SW480 (cell line): ENCODE results near the gene DOK4.
A peak's percentile ranks its signal among the peaks of the same experiment; 100 is the strongest.

Experiments used
- DNase-seq: peaks from one replicate; pipeline ENCODE4 v3.0.0-alpha.2; 2016; ENCODE audit warnings: low spot score

DOK4 gene

GRCh38 chr16:57476546-57477410 is 9.5 kb downstream of the DOK4 start:
- no peak for DNase-seq

DNA sequence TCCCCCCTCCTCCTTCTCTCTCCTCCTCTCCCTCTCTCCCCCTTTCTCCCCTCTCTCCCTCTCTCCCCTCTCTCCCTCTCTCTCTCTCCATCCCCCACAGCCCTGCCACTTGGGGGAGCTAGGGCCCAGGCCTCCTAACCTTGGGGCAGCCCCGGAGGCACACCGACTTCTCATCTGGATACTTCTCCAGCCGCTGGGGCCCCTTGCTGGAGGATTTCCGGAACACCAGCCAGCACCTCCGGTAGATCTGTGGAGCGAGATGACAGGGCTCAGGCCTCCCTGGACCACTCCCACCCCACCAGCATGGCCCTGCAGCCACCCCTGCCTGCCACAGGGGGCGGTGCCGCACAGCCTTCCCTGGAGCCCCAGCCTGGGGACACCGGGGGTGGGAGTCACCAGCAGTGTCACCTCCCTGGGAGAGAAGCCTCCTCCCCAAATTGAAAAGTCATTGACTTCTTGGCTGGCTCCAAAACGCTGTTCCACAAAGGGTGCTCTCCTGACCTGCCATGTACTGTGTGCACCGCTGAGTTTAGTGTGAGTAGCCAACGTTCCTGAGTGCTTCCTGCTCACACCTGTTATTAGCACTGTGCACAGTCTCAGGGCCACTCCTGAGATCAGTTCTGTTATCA is 10.5 kb downstream of the DOK4 start:
- no peak for DNase-seq

GRCh38 chr16:57474671-57475661 is 11.3 kb downstream of the DOK4 start:
- no peak for DNase-seq

- DNase-seq: no peak
Observed at GRCh38 chr16:57473906-57474305, 12.4 kb downstream of the DOK4 start.

DNA sequence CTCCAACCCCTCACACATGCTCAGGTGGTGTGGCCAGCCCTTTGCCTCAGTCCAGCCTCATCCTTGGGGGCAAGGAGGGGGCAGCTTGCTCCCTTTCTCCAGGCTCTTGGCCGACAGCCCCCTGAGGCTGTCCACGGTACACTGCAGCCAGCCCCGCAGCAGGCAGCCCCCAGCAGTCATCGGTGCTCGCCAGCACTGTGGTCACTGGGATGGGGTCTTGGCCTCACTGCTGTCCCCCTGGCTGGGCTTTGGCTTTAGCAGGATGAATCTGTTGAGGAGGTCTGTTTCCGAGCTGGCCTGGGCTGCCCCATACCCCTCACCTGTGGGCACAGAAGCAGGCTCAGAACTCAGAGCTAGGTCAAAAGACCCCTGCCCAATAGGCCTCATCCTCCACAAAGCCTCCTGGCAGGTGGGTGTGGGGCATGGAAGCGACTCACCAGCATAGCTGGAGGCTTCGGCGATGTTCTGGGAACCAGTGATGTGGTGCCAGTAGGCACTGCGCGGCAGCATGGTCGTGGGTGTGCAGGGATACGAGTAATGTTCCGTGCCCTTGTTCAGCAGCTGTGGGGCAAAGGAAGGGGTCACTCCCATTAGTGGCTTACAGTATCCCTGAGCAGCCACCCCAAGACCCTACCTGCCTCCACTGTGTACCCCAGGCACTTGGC is 13.0 kb downstream of the DOK4 start:
- no peak for DNase-seq

- no peak for DNase-seq
Observed at GRCh38 chr16:57472665-57473060, 13.6 kb downstream of the DOK4 start.

GRCh38 chr16:57471852-57472664 is 14.2 kb downstream of the DOK4 start:
- no peak for DNase-seq

DNA sequence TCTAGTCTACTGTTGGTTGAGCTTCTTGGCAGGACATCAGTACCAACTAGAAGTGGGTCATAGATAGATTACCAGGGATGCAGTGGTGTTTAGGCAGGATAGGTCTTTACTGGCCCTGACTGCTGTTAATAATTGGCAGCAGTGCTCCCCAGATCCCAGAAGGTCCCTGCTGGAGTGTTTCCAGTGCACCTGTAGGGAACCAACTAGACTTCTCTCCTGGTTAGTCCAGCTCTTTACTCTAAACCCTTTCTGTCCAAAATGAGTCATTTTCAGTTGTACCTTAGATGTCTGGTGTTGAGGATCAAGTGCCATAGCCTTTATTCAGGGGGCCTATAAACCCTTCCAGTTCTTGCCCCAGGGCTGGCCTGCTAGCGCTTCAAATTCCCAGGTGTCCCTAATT is 15.1 kb downstream of the DOK4 start:
- DNase-seq: no peak

DNA sequence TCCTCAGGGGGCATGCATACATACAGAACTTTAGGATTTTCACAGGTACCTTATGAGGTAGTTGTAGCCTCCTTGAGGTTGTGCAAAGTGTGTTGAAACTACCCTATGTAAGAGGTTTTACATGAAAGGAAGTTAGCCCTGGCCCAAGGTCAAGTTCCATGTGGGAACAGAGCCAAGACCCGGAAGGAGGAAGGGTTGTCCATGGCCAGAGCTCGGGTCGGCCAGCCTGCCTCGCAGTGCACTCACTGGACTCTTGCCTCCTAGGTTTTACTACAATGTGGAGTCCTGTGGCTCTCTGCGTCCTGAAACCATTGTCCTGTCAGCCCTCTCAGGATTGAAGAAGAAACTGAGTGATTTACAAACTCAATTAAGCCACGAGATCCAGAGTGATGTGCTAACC is 15.6 kb downstream of the DOK4 start:
- DNase-seq: no peak

- no peak for DNase-seq
Observed at GRCh38 chr16:57469917-57470470, 16.3 kb downstream of the DOK4 start.

GRCh38 chr16:57469046-57469445 is 17.2 kb downstream of the DOK4 start:
- no peak for DNase-seq

DNA sequence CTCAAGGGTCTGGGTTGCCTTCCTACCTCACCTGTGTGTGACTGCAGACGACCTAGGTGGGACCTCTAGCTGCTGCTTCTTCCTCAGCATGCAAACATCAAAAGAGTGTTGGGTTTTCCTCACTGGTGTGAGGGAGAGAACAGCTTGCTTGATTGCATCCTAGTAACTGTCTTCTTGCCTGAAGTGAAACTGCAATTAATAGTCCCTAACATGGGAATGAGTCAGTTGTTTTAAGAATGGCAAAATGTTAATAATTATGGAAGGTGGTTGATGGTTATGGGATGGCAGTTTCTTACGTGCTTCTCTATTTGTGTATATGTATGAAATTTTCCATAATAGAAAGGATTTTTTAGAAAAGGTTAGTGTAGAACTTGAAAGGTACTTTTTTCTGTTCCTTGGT is 17.9 kb downstream of the DOK4 start:
- DNase-seq: no peak

GRCh38 chr16:57464523-57464922 is 21.8 kb downstream of the DOK4 start:
- DNase-seq: no peak

DNA sequence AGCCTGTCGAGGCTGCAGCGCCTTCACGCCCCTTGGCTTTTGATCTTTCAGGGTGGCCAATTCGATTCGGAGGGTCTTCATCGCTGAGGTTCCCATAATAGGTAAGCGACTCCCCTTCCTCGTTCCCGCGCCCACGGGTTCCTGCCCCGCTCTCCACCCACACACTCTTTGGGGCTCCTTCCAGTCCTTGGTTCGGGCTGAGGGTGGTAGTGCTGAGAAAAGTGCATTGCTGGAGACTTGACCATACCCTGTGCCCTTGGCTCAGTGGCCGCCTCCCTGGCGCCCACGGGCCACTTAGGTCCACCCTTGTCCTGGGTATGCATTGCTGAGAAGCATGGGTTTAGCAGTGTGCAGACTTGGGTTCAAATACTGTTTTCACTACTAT is 23.3 kb downstream of the DOK4 start:
- no peak for DNase-seq

DNA sequence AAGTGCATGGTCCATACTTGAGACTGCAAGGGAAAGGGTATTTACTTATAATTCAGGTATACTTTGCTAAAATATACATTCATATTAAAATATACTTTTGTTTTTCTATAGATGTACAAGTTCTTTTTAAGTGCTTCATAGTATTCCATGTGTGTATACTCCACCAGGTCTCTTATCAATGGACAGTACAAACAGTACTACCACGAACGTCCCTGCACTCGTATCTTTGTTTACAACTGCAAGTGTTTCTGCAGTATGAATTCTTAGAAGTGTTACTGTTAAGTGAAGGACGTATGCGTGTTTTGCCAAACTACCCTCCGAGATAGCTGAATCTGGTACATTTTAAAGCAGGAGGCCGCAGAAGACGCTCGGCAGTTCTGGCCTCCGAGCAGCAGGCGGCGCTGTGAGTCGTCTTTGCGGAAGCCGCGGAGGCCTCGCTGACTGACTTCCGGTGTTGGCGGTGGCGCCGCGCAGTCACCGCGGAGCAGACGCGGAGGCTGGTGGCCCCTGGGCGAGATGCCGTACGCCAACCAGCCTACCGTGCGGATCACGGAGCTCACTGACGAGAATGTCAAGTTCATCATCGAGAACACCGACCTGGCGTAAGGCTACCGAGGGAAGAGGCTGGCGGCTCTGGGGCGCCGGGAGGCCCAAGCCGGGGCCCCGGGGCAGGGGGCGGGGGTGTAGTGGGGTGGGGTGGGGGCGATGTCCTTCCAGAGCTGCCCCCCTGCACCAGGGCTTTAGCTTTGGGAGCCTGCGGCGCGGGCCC is 23.9 kb downstream of the DOK4 start, which contains the start of gene POLR2C:
POLR2C (plus strand) TSS at position 471 of the 769 bp plus-strand sequence; CDS start at position 517, 46 bp downstream.
- peak; percentile 72 for DNase-seq

DNA sequence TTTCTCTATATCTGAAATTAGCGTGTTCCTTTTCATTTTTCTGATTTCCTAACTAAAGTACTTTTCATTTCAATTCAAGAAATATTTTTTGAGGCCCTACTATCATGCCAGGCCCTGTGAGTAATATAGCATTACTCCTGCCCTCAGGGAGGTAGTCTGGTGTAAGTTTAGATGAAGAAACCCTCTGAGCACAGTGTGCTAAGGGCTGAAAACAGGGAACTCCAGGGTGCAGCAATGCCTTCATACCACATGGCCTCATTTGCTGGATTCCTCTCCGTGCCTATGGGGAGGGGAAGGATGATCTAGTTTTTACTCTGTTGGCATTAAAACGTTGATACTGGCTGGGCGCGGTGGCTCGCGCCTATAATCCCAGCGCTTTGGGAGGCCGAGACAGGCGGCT is 34.3 kb downstream of the DOK4 start:
- no peak for DNase-seq

- peak; percentile 87 for DNase-seq
Observed at GRCh38 chr16:57447186-57447962, 38.9 kb downstream of the DOK4 start, which contains the start of the genes CIAPIN1 and COQ9. CIAPIN1 (minus strand) TSS chr16:57447385; CDS start chr16:57440928, 6,457 bp downstream. COQ9 (plus strand) TSS chr16:57447479; CDS start chr16:57447506, 27 bp downstream.

DNA sequence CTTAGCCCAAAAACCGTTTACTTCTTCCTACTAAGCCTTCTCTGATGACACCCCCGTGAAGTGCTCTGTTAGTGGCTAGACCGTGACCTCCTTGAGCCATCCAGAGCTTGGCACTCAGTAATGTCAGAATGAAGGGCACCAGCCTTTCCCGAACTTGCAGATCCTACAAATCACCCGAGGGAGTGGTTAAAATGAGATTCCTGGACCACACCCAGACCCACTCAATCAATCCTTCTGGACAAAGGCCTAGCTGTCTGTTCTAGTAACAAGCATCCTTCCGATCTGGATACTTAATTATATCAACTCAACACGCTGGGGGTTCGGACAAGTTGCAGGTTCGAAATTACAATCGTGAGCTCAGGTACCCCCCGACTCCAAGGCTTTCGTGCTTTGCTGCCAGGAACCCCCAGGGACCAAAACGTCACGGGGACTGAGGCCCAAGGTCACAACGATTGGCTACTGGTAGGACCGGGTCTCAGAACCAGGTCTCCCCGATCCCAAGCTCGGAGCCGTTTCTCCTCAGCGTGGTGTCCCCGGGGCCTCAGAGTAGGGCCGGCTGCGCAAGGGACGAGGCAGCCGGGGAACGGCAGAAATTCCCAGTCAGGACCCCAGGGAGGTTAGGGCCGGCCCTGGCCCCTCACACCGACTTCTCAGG is 39.6 kb downstream of the DOK4 start:
- peak; percentile 63 for DNase-seq
